A375 (cell line): ENCODE results near the gene UPK3B. TPM values are rescaled to one million over a fixed set of nuclear protein-coding genes. Genes with fewer than 3 reads are reported as not detected.

Experiments
- small RNA-seq: library from RNA; depleted of rRNA; stranded (forward); fragments of <200 nt; gene quantifications from one replicate; pipeline ENCODE3, GENCODE V24; 2014
- total RNA-seq: library from RNA; depleted of rRNA; stranded (reverse); fragments of >200 nt; shearing (Covaris generic); gene quantifications from 2 replicates; pipeline ENCODE4 v1.2.3, GENCODE V29; 2014; rRNA removed

UPK3B gene
- total RNA-seq: 2.1 and 3.9 TPM in 2 replicates

DNA sequence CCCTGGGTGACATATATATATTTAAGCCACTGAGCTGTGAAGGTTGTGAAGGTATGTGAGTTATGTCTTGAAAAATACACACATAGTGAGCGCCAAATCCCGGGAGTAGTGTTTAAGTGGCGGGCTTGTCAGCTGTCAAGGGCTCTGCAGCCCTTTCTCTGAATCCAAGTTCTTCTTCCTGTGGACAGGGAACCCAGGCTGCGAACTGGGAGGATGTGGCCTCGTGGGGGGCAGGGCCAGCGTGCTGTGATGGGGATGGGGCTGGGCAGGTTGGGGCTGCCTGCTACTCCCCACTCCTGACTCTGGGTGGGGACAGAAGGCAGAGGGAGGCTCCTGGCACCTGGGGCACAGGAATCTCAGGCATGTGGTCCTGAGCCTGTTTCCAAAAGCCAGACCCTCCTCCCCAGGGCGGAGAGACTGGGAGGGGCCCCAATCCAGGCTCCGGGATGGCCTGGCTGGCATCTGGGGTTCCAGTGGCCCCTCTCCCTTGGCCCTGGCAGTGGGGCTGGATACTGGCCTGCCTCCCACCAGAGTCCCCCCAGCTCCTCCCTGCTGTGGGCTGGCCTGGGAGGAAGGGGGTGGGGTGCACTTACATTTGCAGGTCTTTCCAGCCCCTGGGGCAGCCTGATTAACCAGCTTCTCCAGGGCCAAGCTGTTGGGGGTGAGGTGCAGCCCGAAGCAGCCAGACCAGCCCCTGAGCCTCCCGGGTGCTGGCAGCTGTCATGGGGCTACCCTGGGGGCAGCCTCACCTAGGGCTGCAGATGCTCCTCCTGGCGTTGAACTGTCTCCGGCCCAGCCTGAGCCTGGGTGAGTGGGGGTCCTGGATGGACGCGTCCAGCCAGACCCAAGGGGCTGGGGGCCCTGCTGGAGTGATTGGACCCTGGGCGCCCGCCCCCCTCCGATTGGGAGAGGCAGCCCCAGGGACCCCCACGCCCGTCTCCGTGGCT, at the start of gene UPK3B:
Gene UPK3B (plus strand): TSS at position 622 of the 947 bp plus-strand sequence. CDS start 101 bp downstream, at position 723.

DNA sequence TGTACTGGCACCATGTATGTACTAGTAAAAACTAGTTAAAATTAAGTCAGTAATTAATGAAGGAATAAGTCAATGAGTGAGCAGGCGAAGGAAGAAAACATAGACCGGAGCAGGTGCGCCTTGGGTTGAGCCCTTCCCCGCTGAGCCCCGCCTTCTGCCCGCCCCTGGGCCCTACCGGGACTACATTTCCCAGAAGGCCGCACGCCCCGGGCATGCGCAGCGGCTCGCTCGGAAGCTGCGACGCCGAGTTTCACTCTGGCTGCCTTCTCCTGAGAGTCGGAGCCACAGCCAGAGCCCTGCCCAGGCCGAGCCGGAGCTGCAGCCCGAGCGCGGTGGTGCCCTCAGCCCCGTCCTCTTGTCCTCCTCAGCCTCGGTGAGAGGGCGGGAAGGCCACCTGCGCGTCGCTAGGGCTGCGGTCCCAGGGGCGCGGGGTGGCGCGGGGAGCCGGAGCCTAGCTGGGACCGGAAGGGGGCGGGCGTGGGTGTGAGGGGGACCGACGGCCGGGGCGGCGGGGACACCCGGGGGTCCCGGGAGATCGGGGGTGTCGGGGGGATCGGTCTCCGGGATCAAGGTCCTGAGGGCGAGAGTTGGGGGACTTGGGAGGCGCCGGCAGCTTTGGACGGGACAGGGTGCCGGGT, 48.8 kb upstream of the UPK3B start, which contains the start of gene DTX2:
Gene DTX2 (plus strand): TSS at position 246 of the 638 bp plus-strand sequence. CDS start 18,801 bp downstream, outside the sequence.

DNA sequence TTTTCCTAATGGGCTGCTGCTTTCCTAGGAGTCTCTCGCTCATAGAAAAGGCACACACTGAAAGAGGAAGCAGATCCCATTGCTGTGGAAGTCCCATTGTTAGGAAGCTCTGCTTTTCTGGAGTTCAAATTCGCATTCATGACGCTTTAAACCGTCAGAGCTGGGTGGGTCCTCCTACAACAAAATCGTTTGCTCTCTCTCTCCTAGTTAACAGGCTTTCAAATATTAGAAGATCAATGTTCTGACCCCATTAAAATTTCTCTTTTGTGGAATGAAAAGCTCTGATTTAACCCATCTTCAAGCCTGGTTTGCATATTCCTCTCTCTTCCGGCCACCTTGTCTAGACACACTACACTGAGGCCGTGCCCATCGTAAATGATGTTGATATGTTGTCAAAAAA, 32.8 kb downstream of the UPK3B start, which contains the start of gene SPDYE16:
Gene SPDYE16 (minus strand): TSS at position 101 of the 400 bp plus-strand sequence. CDS start 1,838 bp downstream, outside the sequence.

Small RNAs within 50 kb of the gene (small RNA-seq; reads per million reads assigned to genes)
- not detected for gene RF00019

Other genes with a start within 250 kb of the UPK3B start
- 38.0 and 66.4 TPM in 2 replicates for gene HSPB1, start 207.9 kb upstream of the UPK3B start, total RNA-seq
- 59.6 and 62.5 TPM in 2 replicates for gene YWHAG, start 151.6 kb upstream of the UPK3B start, total RNA-seq
- 0.64 and 0.75 TPM in 2 replicates for gene SSC4D, start 100.9 kb upstream of the UPK3B start, total RNA-seq
- 5.5 and 6.5 TPM in 2 replicates for gene ZP3, start 85.6 kb upstream of the UPK3B start, total RNA-seq
- gene DTX2, start 48.8 kb upstream of the UPK3B start, total RNA-seq: 12.4 and 19.7 TPM in 2 replicates
- 0.08 TPM in 1 of 2 replicates, not detected in the other for gene SPDYE16, start 32.7 kb downstream of the UPK3B start, total RNA-seq
- 12.9 and 13.1 TPM in 2 replicates for gene POMZP3, start 116.7 kb downstream of the UPK3B start, total RNA-seq